ENCODE results near the gene FEZF2.

Gene FEZF2

DNA sequence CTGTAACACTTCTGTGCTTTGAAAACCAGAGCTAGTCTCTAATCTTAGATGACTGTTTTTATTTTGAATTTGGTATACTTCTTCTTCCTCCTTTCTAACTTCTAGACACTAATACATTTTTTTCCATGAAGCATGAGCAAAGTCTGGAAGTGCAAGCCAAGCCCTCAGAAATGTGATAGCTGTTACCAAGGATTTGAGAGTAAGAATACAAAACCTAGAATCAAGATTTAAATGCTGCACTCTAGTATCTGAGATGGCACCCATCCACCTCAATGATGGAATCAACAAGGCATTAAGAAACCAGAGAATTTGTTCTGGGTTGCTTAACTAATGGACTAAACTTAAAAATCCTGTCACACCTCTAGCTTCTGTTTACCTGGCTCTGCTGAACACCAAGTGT is 9.2 kb downstream of the FEZF2 start:
- no peaks in the 10 kb centered on the region for H3K9me3 ChIP-seq (ENCODE audit: insufficient read depth, low read depth, low read length)
- H3K27me3 ChIP-seq (ENCODE audit: insufficient read depth, low read length) = peaks cover 95% of the 10 kb centered on the region

DNA sequence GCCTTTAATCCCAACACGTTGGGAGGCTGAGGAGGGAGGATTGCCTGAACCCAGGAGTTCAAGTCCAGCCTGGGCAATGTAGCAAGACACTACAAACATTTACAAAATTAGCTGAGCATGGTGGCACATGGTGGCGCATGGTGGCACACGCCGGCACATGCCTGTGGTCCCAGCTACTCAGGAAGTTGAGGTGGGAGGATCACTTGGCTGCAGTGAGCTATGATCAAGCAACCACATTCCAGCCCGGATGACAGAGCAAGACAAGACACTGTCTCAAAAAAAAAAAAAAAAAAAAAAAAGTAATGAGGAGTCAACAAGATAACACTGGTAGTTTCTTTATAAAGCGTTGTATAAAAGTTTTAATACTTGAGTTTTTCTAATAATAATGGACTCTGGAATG is 10.1 kb downstream of the FEZF2 start:
- no peak overlapping the region for H3K9ac ChIP-seq (ENCODE audit: low read depth, low read length)
- no peak overlapping the region for H3K27ac ChIP-seq (ENCODE audit: low read depth, low read length)
- H3K4me3 ChIP-seq (ENCODE audit: low read length) = no peak overlapping the region
- H3K9me3 ChIP-seq (ENCODE audit: insufficient read depth, low read depth, low read length) = no peaks in the 10 kb centered on the region
- H3K4me1 ChIP-seq (ENCODE audit: insufficient read depth, low read length) = peaks cover 28% of the 10 kb centered on the region
- H3K36me3 ChIP-seq (ENCODE audit: insufficient read depth, low read length) = no peaks in the 10 kb centered on the region
- H3K27me3 ChIP-seq (ENCODE audit: insufficient read depth, low read length) = peaks cover 95% of the 10 kb centered on the region
- 95% methylated on average over 5 of the region's 6 CpGs for WGBS

More for the DNA sequence above, 9.2 kb downstream of the FEZF2 start:
- no peak overlapping the region for H3K4me3 ChIP-seq (ENCODE audit: low read length)
- H3K9ac ChIP-seq (ENCODE audit: low read depth, low read length) = no peak overlapping the region
- no peaks in the 10 kb centered on the region for H3K36me3 ChIP-seq (ENCODE audit: insufficient read depth, low read length)
- no peak overlapping the region for H3K27ac ChIP-seq (ENCODE audit: low read depth, low read length)
- H3K4me1 ChIP-seq (ENCODE audit: insufficient read depth, low read length) = peaks cover 28% of the 10 kb centered on the region

DNA sequence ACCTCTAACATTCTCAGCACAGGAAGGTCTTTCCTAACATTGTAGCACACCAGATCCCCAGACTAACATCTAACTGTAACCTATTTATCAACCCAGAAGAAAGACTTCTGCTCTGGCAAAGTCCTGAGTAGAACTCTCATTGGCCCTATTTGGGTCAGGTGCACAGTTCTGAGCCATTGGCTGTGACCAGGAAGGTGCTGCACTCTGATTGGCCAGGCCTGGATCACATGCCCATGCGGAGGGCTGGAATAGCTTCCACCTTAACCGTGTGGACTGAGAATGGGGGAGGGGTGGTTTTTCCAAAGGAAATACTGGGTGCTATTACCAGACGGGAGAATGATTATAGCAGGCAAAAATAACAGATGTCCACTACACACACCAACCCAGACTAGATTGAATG is 11.5 kb downstream of the FEZF2 start:
- Histone ChIP-seq H3K27me3 (ENCODE audit: insufficient read depth, low read length) (peaks cover 95% of the 10 kb centered on the region), H3K27ac (ENCODE audit: low read depth, low read length) (no peak overlapping the region)
- WGBS = 51% methylated on average over 2 of the region's 3 CpGs

DNA sequence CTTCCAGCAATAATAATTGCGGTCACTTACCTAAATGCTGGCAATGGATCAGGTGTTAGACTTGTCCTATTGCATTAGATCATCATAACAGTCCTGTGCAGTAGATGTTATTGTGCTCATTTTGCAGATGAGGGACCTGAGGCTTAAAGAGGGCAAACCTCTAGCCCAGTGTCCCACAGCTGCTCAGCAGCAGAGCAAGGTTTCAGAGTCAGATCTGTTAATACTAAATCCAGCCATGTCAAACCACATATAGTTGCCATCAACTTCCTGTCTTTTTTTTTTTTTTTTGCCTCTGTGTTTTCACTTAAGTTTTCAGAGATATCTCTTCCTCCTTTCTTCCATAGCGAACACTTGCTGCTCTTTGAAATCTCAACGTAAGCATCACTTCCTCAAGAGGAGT is 12.1 kb downstream of the FEZF2 start:
- no peak overlapping the region for H3K9ac ChIP-seq (ENCODE audit: low read depth, low read length)
- no peak overlapping the region for H3K4me3 ChIP-seq (ENCODE audit: low read length)
- peaks cover 15% of the 10 kb centered on the region for H3K4me1 ChIP-seq (ENCODE audit: insufficient read depth, low read length)
- WGBS = 95% methylated on average over 3 of the region's 3 CpGs
- no peaks in the 10 kb centered on the region for H3K9me3 ChIP-seq (ENCODE audit: insufficient read depth, low read depth, low read length)
- peaks cover 95% of the 10 kb centered on the region for H3K27me3 ChIP-seq (ENCODE audit: insufficient read depth, low read length)
- no peaks in the 10 kb centered on the region for H3K36me3 ChIP-seq (ENCODE audit: insufficient read depth, low read length)
- no peak overlapping the region for H3K27ac ChIP-seq (ENCODE audit: low read depth, low read length)

More for the DNA sequence above, 11.5 kb downstream of the FEZF2 start:
- H3K9me3 ChIP-seq (ENCODE audit: insufficient read depth, low read depth, low read length) = no peaks in the 10 kb centered on the region
- no peak overlapping the region for H3K4me3 ChIP-seq (ENCODE audit: low read length)
- H3K4me1 ChIP-seq (ENCODE audit: insufficient read depth, low read length) = peaks cover 21% of the 10 kb centered on the region
- no peak overlapping the region for H3K9ac ChIP-seq (ENCODE audit: low read depth, low read length)
- no peaks in the 10 kb centered on the region for H3K36me3 ChIP-seq (ENCODE audit: insufficient read depth, low read length)

DNA sequence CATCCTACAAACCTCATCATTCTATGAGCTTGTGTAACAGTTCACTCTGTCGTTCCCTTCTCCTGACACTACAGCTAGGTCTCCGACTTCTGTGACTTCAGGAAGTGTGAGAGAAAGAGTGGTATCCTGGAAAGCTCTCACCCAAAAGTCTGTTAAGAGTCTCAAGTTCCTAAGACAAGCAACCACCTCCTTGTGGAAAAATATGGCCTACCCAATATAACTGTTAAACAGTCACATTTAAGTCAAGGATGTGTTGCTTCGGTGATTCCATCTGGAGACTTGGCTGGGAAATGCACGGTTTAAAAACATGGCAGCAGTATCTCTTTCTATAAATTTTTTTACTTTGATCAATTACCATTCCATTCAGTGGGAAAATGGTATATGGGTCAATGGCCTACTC is 13.8 kb downstream of the FEZF2 start:
- WGBS = 100% methylated on average over 4 of the region's 4 CpGs
- no peaks in the 10 kb centered on the region for H3K9me3 ChIP-seq (ENCODE audit: insufficient read depth, low read depth, low read length)
- no peak overlapping the region for H3K9ac ChIP-seq (ENCODE audit: low read depth, low read length)
- H3K4me1 ChIP-seq (ENCODE audit: insufficient read depth, low read length) = 0 out of 2 replicates have a peak, but pooled peaks cover under 1% of the 10 kb centered on the region
- no peak overlapping the region for H3K4me3 ChIP-seq (ENCODE audit: low read length)
- H3K27me3 ChIP-seq (ENCODE audit: insufficient read depth, low read length) = peaks cover 95% of the 10 kb centered on the region
- H3K27ac ChIP-seq (ENCODE audit: low read depth, low read length) = no peak overlapping the region
- no peaks in the 10 kb centered on the region for H3K36me3 ChIP-seq (ENCODE audit: insufficient read depth, low read length)

DNA sequence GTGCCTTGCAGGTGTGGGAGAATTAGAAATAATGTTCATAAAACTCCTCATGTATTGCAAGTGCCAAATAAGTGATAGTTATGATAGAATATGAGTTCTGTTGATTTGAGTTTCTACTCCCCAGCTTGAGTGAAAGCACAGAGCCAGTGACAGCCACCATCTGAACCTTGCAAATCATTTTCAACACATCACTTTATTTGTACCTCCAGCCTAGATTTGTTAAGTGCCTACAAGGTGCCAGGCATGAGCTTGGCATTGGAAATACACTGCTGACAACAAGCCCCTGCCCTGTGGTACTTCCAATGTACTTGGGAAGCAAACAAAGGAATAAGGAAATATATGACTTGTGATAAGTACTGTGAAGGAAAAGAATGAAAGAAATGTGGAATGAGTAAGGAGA is 17.0 kb downstream of the FEZF2 start:
- H3K9me3 ChIP-seq (ENCODE audit: insufficient read depth, low read depth, low read length) = no peaks in the 10 kb centered on the region
- H3K4me1 ChIP-seq (ENCODE audit: insufficient read depth, low read length) = no peaks in the 10 kb centered on the region
- peaks cover 94% of the 10 kb centered on the region for H3K27me3 ChIP-seq (ENCODE audit: insufficient read depth, low read length)
- no peaks in the 10 kb centered on the region for H3K36me3 ChIP-seq (ENCODE audit: insufficient read depth, low read length)
- H3K4me3 ChIP-seq (ENCODE audit: low read length) = no peak overlapping the region
- no peak overlapping the region for H3K9ac ChIP-seq (ENCODE audit: low read depth, low read length)
- H3K27ac ChIP-seq (ENCODE audit: low read depth, low read length) = no peak overlapping the region

DNA sequence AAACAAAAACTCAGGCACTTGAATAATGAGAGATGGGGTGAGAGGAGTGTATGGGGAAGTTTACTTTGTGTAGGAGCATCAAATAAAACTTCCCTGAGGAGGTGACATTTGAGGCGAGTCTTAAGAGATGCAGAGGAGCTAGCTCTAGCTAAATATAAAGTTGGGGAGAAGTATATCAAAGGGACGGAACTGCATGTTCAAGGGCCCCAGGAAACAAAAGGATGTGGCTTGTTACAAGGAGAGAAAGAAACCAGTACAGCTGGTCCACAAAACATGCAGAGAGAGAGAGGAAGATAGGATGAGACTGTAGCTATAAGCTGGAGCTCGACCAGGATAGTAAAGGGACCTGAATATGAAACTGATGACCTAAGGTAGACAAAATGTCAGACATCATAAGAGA is 17.6 kb downstream of the FEZF2 start:
- H3K9ac ChIP-seq (ENCODE audit: low read depth, low read length) = no peak overlapping the region
- peaks cover 91% of the 10 kb centered on the region for H3K27me3 ChIP-seq (ENCODE audit: insufficient read depth, low read length)
- no peak overlapping the region for H3K27ac ChIP-seq (ENCODE audit: low read depth, low read length)
- H3K4me3 ChIP-seq (ENCODE audit: low read length) = no peak overlapping the region
- no peaks in the 10 kb centered on the region for H3K9me3 ChIP-seq (ENCODE audit: insufficient read depth, low read depth, low read length)
- no peaks in the 10 kb centered on the region for H3K4me1 ChIP-seq (ENCODE audit: insufficient read depth, low read length)
- WGBS = 92% methylated on average over 3 of the region's 3 CpGs
- H3K36me3 ChIP-seq (ENCODE audit: insufficient read depth, low read length) = no peaks in the 10 kb centered on the region

DNA sequence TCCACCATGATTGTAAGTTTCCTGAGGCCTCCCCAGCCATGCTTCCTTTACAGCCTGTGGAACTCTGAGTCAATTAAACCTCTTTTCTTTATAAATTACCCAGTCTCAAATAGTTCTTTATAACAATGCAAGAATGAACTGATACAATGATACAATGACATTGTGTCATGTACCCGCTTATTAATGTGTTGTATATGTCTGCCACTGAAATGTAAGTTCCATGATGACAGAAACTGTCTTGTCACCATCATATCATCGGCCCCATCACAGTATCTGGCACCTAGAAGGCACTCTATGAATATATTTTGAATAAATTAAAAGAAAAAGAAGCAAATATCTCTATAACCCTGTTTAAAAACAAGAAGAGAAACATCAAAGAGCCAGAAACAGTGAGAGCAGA is 29.6 kb downstream of the FEZF2 start:
- no peak overlapping the region for H3K4me3 ChIP-seq (ENCODE audit: low read length)
- H3K27me3 ChIP-seq (ENCODE audit: insufficient read depth, low read length) = no peaks in the 10 kb centered on the region
- 100% methylated on average over 1 of the region's 2 CpGs for WGBS

DNA sequence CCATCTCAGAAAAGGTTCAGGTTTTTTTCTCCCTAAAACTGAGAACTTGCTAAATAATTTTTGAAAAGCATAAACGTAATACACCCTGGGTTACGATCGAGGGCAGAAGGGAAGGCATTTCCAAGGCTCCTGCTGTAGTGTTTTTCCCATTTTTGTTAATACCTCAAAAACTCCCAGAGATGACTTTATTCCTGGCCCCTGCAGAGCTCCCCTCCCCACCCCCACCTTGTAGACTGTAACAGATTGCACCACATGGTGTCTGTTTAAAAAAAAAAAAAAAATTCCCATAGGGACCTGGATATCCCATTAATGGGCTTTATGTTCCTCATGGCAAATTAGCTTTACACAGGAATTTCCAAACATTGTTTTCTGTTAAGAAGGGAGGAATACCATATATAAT is 38.2 kb downstream of the FEZF2 start:
- Histone ChIP-seq H3K9ac (ENCODE audit: low read depth, low read length) (no peak overlapping the region), H3K4me3 (ENCODE audit: low read length) (no peak overlapping the region), H3K27ac (ENCODE audit: low read depth, low read length) (no peak overlapping the region), H3K4me1 (ENCODE audit: insufficient read depth, low read length) (peaks cover 23% of the 10 kb centered on the region), H3K9me3 (ENCODE audit: insufficient read depth, low read depth, low read length) (no peaks in the 10 kb centered on the region), H3K36me3 (ENCODE audit: insufficient read depth, low read length) (no peaks in the 10 kb centered on the region), H3K27me3 (ENCODE audit: insufficient read depth, low read length) (no peaks in the 10 kb centered on the region)
- 86% methylated on average over 3 of the region's 3 CpGs for WGBS

More for the DNA sequence above, 29.6 kb downstream of the FEZF2 start:
- Histone ChIP-seq H3K4me1 (ENCODE audit: insufficient read depth, low read length) (no peaks in the 10 kb centered on the region), H3K36me3 (ENCODE audit: insufficient read depth, low read length) (no peaks in the 10 kb centered on the region), H3K9me3 (ENCODE audit: insufficient read depth, low read depth, low read length) (no peaks in the 10 kb centered on the region), H3K27ac (ENCODE audit: low read depth, low read length) (no peak overlapping the region), H3K9ac (ENCODE audit: low read depth, low read length) (no peak overlapping the region)

DNA sequence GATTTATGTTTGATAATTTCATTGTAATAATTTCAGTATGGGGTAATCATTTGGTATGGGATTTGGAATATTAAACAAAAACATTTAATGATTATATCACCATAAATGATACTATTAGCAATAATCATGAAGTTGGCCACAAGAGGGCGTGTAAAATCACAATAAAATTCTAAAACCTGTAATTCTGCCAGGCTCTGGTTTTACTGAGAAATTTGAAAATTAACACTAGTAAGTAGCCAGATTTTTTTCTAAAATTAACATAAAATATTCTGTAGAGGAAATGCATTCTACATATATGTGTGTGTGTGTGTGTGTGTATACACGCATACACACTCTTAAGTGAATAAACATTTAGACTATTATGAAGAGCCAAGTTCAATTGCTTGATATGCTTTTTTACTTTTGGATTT is 40.5 kb downstream of the FEZF2 start:
- Histone ChIP-seq H3K27me3 (ENCODE audit: insufficient read depth, low read length) (no peaks in the 10 kb centered on the region), H3K4me3 (ENCODE audit: low read length) (no peak overlapping the region), H3K9ac (ENCODE audit: low read depth, low read length) (no peak overlapping the region), H3K36me3 (ENCODE audit: insufficient read depth, low read length) (no peaks in the 10 kb centered on the region), H3K4me1 (ENCODE audit: insufficient read depth, low read length) (peaks cover 23% of the 10 kb centered on the region), H3K27ac (ENCODE audit: low read depth, low read length) (no peak overlapping the region), H3K9me3 (ENCODE audit: insufficient read depth, low read depth, low read length) (no peaks in the 10 kb centered on the region)
- WGBS = no CpG with 5 or more reads among the region's 2 CpGs

DNA sequence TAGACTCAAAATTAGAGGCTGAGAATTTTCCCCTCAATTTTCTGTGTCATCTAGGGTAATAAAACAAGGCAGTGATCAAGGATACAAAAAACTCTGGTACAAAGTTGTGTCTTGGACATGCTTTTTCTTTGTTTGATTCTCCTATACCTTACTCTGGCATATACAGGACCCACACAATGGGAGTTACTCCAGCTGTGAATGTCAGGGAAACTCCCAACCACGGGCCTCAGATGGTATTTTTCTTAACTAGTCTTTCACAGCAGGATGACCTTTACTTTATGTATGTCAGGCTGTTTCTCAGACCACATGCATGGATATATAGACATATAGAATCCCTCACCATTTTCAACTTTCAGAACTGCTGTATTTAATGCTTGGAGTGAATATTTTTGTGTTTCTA is 41.3 kb downstream of the FEZF2 start:
- Histone ChIP-seq H3K9ac (ENCODE audit: low read depth, low read length) (no peak overlapping the region), H3K4me1 (ENCODE audit: insufficient read depth, low read length) (peaks cover 23% of the 10 kb centered on the region), H3K27ac (ENCODE audit: low read depth, low read length) (no peak overlapping the region), H3K4me3 (ENCODE audit: low read length) (no peak overlapping the region), H3K36me3 (ENCODE audit: insufficient read depth, low read length) (no peaks in the 10 kb centered on the region), H3K27me3 (ENCODE audit: insufficient read depth, low read length) (no peaks in the 10 kb centered on the region), H3K9me3 (ENCODE audit: insufficient read depth, low read depth, low read length) (no peaks in the 10 kb centered on the region)
- 79% methylated on average over 1 of the region's 1 CpG for WGBS

DNA sequence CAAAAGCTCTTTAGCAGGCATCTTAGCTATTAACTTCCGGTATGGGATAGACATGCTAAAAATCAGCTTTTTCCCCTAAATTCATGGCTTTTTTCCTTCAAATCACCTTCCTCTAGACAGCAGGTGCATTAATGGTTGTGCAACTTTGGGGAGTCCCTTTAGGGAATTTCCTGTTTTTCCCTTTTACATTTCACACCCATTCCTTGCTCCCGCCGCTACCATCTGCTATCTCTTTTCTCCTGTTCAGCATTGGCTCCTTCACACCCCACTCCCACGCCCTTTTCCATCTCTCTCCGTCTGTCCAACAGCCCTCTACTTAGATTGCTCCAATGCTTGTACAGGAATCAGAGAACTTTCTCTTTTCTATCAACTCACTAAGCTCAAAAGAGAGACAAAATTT is 43.4 kb downstream of the FEZF2 start:
- 92% methylated on average over 5 of the region's 5 CpGs for WGBS

More for the DNA sequence above, 43.4 kb downstream of the FEZF2 start:
- Histone ChIP-seq H3K4me3 (ENCODE audit: low read length) (no peak overlapping the region), H3K27me3 (ENCODE audit: insufficient read depth, low read length) (no peaks in the 10 kb centered on the region), H3K4me1 (ENCODE audit: insufficient read depth, low read length) (peaks cover 12% of the 10 kb centered on the region), H3K27ac (ENCODE audit: low read depth, low read length) (no peak overlapping the region), H3K36me3 (ENCODE audit: insufficient read depth, low read length) (no peaks in the 10 kb centered on the region), H3K9ac (ENCODE audit: low read depth, low read length) (no peak overlapping the region), H3K9me3 (ENCODE audit: insufficient read depth, low read depth, low read length) (no peaks in the 10 kb centered on the region)
